GM19023 (cell line): ENCODE results near the gene TMEM259.

ENCODE experiments used
- ATAC-seq: cut with Tn5 transposase; IDR thresholded peaks from one replicate; pipeline ENCODE4 v1.9.1; 2021; ENCODE audit warnings: mild to moderate bottlenecking, moderate library complexity; ENCODE audit not compliant: unreplicated experiment

The TMEM259 gene

DNA sequence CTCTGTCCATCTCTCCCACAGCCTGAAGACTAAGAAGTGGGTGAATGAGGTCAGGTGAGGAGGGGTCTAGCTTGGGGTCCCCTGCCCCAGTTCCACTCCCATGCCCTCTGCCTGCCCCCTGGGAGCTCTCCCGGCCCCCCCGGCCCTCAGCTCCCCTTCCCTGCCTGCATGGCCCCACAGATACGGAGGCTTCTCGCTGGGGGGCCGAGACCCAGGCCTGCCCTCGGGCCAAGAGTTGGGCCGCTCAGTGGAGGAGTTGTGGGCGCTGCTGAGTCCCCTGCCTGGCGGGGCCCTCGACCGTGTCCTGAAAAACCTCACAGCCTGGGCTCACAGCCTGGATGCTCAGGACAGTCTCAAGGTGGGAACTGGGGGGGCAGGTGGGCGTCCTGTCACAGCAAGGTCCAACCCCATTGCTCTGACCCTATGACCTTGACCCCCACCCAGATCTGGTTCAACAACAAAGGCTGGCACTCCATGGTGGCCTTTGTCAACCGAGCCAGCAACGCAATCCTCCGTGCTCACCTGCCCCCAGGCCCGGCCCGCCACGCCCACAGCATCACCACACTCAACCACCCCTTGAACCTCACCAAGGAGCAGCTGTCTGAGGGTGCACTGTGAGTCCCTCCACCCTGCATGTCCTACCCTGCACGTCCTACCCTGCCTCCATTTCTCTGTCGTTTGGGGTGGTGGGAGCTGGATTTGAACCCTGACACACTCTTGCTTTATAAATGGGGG, 35.1 kb upstream of the TMEM259 start:
- no peak for ATAC-seq

DNA sequence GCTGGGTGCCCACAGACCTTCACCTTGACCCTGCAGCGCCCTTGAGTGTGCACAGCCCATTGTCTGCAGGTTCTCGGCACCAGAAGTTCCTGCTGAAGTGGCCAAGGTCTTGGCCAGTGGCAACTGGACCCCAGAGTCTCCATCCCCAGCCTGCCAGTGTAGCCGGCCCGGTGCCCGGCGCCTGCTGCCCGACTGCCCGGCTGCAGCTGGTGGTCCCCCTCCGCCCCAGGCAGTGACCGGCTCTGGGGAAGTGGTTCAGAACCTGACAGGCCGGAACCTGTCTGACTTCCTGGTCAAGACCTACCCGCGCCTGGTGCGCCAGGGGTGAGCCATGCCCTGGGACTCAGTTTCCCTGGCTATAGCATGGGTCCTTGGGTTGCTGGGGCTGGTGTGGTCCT, 34.1 kb upstream of the TMEM259 start:
- ATAC-seq, result no peak

DNA sequence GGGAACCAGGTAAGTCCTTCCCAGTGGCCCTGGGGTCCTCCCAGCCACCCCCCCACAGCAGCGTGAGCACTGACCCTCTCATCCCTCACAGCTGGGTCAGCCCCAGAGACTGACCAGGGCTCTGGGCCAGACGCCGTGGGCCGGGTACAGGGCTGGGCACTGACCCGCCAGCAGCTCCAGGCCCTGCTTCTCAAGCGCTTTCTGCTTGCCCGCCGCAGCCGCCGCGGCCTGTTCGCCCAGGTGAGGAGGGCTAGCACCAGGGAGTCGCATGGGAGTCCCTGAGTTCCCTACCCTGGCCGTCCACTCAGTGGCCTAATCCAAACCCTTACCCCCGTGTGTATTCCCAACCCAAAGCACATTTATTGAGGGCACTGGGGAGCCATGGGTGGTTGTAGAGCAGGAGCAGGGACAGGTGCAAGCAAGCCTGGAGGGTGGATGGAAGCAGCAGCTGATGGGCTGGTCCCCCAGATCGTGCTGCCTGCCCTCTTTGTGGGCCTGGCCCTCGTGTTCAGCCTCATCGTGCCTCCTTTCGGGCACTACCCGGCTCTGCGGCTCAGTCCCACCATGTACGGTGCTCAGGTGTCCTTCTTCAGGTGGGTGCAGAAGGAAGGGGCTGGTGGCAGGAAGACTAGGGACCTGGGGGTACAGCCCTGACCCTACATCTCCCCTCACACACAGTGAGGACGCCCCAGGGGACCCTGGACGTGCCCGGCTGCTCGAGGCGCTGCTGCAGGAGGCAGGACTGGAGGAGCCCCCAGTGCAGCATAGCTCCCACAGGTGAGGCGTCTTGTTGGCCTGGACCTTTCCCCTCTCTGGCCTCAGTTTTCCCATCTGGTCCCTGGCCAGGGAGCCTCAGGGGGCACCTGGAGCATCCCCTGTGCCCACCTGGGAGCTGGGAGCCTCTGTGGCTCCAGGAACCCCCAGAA, 33.4 kb upstream of the TMEM259 start:
- ATAC-seq, result no peak

DNA sequence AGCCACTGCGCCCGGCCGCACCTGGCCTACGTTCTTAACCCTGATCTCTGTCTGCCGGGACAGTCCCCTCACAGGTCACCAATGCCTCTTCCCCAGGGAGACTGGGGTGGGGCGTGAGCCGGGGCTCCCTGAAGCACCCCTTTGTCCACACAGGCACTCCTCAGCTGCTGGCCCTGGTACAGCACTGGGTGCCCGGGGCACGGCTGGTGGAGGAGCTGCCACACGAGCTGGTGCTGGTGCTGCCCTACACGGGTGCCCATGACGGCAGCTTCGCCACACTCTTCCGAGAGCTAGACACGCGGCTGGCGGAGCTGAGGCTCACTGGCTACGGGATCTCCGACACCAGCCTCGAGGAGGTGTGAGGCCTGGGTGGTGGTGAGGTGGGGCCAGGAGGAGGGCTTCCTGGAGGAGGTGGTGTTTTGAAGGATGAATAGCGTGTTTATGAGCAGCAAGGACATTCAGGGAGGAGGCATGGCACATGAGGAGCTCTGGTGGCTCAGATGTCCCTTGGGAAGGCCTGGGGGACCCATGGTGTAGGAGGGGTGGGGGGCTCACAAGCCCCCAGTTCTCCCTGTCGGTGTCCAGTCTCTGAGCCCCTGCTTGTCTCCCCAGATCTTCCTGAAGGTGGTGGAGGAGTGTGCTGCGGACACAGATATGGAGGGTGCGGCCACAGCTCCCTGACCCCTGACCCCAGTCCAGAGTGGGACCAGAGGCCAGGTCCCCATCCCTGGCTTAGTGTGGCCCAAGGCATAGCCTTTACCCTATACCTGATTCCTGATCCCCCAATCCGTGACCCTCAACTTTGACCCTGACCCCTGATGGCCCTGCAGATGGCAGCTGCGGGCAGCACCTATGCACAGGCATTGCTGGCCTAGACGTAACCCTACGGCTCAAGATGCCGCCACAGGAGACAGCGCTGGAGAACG, 32.5 kb upstream of the TMEM259 start:
- no peak for ATAC-seq

DNA sequence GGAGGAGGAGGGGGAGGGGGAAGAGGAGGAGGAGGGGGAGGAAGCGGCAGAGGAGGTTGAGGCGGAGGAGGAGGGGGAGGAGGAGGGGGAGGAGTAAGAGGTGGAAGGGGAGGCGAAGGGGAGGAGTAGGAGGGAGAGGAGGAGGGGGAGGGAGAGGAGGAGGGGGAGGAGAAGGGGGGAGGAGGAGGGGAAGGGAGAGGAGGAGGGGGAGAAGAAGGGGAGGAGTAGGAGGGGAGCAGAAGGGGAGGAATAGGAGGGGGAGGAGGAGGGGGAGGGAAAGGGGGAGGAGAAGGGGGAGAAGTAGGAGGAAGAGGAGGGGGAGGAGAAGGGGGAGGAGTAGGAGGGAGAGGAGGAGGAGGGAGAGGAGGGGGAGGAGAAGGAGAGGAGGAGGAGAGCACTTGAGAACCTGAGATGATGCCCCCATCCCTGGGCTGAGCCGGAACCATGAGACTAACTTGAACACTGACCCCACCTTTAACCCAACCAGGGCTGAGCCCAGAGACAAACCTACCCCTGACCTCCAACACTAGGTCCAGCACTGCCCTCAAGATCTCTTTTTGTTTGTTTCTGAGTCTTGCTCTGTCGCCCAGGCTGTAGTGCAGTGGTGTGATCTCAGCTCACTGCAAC, 31.5 kb upstream of the TMEM259 start:
- ATAC-seq, result no peak

DNA sequence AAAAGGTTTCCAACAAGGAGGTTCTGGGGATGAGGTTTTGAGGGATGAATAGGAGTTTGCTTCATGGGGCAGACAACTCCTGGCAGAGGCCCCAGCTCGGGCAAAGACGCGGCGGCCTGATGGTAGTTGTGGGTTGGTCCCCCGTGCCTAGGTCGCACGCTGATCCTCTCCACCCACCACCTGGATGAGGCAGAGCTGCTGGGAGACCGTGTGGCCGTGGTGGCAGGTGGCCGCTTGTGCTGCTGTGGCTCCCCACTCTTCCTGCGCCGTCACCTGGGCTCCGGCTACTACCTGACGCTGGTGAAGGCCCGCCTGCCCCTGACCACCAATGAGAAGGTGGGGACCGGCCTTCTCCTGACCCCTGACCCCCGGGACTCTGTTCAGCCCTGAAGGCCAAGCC, 30.9 kb upstream of the TMEM259 start:
- ATAC-seq, result no peak

DNA sequence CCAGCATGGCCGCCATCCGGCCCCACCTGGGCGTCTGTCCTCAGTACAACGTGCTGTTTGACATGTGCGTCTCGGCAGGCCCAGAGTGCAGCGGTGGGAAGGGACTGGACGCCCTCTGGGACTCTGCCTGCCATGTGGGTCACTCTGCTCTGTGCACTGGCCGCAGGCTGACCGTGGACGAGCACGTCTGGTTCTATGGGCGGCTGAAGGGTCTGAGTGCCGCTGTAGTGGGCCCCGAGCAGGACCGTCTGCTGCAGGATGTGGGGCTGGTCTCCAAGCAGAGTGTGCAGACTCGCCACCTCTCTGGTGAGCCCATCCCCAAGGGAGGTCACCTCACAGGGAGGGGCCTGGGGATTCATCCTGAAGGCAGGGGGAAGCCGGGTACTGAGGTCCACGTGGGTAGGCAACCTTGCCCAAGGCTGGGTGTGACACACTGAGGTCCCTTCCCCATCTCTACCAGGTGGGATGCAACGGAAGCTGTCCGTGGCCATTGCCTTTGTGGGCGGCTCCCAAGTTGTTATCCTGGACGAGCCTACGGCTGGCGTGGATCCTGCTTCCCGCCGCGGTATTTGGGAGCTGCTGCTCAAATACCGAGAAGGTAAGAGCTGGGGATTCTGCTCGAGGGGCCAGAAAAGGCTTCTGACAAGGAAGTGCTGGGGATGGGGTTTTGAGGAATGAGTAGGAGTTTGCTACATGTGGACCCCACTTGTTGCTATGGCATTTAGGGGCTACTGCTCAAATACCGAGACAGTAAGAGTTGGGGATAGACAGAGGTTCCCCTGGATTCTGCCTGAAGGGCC, 30.3 kb upstream of the TMEM259 start:
- ATAC-seq, result no peak

DNA sequence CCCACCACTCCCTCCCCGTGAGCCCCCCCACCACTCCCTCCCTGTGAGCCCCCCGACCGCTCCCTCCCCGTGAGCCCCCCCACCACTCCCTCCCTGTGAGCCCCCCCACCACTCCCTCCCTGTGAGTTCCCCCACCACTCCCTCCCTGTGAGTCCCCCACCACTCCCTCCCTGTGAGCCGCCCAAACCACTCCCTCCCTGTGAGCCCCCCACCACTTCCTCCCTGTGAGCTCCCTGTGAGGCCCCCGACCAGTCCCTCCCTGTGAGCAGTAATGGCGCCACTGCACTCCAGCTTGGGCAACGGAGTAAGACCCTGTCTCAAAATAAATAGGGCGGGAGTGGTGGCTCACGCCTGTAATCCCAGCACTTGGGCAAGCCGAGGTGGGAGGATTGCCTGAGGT, 28.9 kb upstream of the TMEM259 start:
- ATAC-seq, result no peak

DNA sequence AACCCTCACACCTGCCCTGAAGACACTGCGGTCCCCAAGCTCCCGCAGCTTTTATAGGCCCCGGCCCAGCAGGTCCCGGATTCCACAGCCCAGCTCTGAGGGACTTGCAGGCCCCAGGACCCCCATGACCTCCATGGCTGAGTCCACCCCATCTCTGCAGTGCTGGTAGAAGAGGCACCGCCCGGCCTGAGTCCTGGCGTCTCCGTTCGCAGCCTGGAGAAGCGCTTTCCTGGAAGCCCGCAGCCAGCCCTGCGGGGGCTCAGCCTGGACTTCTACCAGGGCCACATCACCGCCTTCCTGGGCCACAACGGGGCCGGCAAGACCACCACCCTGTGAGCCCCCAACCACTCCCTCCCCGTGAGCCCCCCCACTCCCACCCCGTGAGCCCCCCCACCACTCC, 28.2 kb upstream of the TMEM259 start:
- no peak for ATAC-seq

DNA sequence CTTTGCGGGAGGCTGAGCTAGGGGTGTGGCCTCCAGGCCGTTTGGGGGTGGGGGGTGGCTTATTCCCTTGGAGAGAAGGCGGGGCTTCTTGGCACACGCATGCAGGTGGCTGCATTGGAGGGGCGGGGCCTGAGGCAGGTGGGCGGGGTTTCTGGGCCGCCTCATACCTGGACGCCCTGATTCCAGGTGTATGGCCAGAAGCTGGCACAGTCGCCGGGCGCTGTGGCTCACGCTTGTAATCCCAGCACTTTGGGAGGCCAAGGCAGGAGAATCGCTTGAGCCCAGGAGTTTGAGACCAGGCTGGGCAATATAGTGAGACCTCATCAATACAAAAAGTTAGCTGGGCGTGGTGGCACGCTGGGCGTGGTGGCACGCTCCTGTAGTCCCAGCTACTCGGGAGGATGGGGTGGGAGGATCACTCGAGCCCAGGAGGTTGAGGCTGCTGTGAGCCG, 26.8 kb upstream of the TMEM259 start:
- ATAC-seq, result no peak

DNA sequence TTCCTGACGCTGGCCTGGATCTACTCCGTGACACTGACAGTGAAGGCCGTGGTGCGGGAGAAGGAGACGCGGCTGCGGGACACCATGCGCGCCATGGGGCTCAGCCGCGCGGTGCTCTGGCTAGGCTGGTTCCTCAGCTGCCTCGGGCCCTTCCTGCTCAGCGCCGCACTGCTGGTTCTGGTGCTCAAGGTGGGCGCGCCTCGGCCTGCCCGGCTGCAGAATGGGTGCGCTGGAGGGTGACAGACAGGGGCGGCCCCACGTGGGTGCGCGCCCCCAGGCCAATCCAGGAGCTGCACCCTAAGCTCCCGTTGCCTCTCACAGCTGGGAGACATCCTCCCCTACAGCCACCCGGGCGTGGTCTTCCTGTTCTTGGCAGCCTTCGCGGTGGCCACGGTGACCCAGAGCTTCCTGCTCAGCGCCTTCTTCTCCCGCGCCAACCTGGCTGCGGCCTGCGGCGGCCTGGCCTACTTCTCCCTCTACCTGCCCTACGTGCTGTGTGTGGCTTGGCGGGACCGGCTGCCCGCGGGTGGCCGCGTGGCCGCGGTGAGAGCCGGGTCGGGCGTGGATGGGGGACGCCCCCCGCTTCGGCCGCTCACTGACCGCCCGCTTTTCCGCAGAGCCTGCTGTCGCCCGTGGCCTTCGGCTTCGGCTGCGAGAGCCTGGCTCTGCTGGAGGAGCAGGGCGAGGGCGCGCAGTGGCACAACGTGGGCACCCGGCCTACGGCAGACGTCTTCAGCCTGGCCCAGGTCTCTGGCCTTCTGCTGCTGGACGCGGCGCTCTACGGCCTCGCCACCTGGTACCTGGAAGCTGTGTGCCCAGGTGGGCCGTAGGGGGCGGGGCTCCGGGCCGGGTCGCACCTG, 26.1 kb upstream of the TMEM259 start:
- no peak for ATAC-seq

DNA sequence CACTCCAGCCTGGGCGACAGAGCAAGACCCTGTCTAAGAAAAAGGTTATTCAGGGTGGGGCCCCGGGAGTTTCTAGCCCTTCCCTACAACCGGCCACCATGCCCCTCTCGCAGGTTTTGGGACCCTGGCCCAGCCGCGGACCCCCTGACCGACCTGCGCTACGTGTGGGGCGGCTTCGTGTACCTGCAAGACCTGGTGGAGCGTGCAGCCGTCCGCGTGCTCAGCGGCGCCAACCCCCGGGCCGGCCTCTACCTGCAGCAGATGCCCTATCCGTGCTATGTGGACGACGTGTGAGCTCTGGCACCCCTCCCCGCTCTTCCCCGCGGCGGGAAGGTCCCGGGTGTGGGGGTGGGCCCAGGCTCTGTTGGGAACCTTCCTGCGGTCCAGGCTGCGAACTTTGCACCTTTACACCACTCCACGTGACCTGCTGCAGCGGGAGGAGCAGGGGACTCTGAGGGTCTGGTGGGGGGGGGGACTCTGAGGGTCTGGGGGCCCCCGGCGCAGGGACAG, 25.2 kb upstream of the TMEM259 start:
- ATAC-seq, result no peak

DNA sequence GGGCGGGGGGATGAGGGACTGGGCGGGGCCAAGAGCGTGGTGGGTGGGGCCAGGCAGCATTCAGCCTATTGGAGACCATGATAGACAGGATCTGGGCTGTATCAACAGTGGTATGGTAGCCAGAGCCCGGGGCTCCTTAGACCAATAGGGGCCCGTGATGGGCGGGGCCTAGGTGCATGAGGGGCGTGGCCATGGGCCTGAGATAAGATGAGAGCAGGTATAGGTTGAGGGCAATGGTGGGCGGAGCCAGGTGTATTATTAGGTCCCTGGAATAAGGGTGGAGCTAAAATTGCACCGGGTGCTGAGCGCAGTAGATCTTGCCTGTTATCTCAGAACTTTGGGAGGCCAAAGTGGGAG, 24.3 kb upstream of the TMEM259 start:
- ATAC-seq, result no peak

DNA sequence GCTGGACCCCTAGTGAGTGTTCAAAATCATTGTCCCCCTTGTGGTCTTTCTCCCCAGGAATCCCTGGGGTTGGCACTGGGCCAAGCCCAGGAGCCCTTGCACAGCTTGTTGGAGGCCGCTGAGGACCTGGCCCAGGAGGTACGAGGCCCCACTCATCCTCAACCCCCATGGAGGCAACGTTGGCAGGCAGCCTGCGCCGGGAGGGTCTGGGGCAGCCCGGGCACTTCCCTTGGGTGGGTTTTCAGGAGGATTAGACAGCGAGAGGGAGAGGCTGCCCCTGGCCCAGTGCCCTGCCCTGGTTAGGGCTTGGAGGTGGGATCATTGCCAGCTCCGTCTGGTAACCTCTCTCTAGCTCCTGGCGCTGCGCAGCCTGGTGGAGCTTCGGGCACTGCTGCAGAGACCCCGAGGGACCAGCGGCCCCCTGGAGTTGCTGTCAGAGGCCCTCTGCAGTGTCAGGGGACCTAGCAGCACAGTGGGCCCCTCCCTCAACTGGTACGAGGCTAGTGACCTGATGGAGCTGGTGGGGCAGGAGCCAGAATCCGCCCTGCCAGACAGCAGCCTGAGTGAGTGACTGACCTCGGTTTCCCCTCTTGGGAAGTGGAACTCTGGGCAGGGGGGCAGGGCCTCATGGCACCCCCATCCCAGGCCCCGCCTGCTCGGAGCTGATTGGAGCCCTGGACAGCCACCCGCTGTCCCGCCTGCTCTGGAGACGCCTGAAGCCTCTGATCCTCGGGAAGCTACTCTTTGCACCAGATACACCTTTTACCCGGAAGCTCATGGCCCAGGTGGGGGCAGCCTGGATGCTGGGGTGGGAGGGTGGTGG, 22.0 kb upstream of the TMEM259 start:
- ATAC-seq, result no peak

DNA sequence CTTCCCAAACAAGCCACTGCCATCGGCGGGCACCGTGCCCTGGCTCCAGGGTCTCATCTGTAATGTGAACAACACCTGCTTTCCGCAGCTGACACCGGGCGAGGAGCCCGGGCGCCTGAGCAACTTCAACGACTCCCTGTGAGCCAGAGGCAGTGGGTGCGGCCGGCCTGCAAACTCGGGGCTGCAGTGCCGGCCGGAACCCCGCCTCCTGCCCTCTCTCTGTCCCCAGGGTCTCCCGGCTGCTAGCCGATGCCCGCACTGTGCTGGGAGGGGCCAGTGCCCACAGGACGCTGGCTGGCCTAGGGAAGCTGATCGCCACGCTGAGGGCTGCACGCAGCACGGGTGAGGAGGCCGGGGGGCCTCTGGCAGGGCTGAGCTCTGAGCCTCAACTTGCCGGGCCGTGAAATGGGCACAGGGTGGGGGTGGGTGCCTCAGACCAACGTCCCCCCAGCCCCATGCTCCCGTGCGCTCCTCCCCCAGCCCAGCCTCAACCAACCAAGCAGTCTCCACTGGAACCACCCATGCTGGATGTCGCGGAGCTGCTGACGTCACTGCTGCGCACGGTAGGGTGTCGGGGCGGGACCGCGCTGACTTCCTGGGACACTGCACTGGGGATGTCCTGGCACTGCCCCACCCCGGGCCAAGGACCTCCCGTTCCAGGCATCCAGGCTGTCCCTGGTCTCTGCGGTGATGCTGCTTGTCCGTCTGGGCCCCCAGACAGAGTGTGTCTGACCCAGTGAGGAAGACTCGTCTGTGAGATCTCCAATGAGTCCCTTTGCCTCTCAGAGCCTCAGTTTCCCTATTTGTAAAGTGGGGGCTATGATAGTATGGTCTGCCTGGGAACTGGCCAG, 21.1 kb upstream of the TMEM259 start:
- ATAC-seq, result no peak

DNA sequence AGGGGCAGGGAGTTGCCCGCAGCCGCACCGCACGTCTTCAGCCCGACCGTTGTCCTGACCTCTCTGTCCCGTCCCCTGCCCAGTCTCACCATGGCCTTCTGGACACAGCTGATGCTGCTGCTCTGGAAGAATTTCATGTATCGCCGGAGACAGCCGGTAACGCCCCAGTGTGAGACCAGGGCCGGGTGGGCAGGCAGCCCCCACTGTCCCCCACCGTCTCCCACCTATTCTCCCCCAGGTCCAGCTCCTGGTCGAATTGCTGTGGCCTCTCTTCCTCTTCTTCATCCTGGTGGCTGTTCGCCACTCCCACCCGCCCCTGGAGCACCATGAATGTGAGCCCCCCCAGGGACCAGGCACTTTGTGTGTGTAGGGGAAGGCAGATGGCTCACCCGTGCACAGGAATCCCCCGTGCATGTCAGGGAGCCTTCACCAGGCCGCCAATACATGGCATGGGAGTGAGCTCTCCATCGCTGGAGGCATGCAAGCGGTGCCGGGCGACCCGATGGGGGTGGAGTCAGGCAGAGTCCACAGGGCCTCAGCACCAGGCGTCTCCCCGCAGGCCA, 20.4 kb upstream of the TMEM259 start:
- ATAC-seq, result no peak
